HCT116 (cell line): ENCODE data around the gene DRAP1. TPM values are rescaled to one million over a fixed set of nuclear protein-coding genes. Genes with fewer than 3 reads are reported as not detected.

Experiments used
- ATAC-seq: fragments of 200-7000 bp; cut with Tn5 transposase; 2 replicates; pipeline ENCODE4 v1.9.1; 2020; ENCODE audit warnings: mild to moderate bottlenecking, moderate library complexity
- BruUV-seq: library from RNA; stranded (reverse); fragments of 400-500 nt; replicated peaks from 2 replicates; lab custom pipeline; 2021; lab: Mats Ljungman, UMichigan
- CTCF ChIA-PET: fragments of 300-600 bp; sonication (Branson Sonifier 250); formaldehyde crosslinking; loops from one replicate; lab custom pipeline; 2021; ENCODE audit warnings: antibody characterized with exemption; lab: Charles Lee
- POLR2A ChIA-PET: fragments of 300-600, 350-600 bp; sonication (Branson Sonifier 250); formaldehyde crosslinking; loops from one replicate; lab custom pipeline; 2021; ENCODE audit warnings: antibody characterized with exemption; lab: Charles Lee
- RAD21 ChIA-PET, 2 experiments: fragments of 300-600 bp; sonication (Branson Sonifier 250); formaldehyde crosslinking; loops; one replicate each; lab custom pipeline; 2023; ENCODE audit warnings: low total read pairs in 2 of 2; ENCODE audit not compliant: uncharacterized antibody in 2 of 2, unreplicated experiment in 2 of 2, low non-redundant PET in 1 of 2; lab: Charles Lee
- DNase-seq: peaks from one replicate; pipeline ENCODE4 v3.0.0-alpha.2; 2010; ENCODE audit warnings: low read depth, low spot score
- H2AFZ ChIP-seq: fragments of 200-600 bp; shearing (Covaris generic), sonication (generic); 2 replicates; pipeline ENCODE4 v1.6.1; 2017; ENCODE audit warnings: low read depth, mixed run types, mixed read lengths, antibody characterized with exemption, low read length; ENCODE audit not compliant: poor library complexity, severe bottlenecking
- H3K27ac ChIP-seq: 2 replicates; pipeline ENCODE4 v1.5.1; 2012; ENCODE audit warnings: low read depth, low read length
- H3K27me3 ChIP-seq: fragments of 200-600 bp; sonication (generic); 2 replicates; pipeline ENCODE4 v1.6.1; 2016; ENCODE audit warnings: mixed run types, low read length, mixed read lengths; ENCODE audit not compliant: insufficient read depth
- H3K36me3 ChIP-seq, 2 experiments: fragments of 200-500 bp in 1 of 2; fragments of 200-600 bp in 1 of 2; sonication (Bioruptor generic) in 1 of 2; sonication (generic) in 1 of 2; 2 replicates each; pipeline versions ENCODE4 v1.5.1 to v1.6.1; 2014 to 2016; ENCODE audit warnings: low read length in 2 of 2, inconsistent platforms in 1 of 2, mixed read lengths in 1 of 2, mixed run types in 1 of 2; ENCODE audit not compliant: insufficient read depth in 2 of 2, control insufficient read depth in 1 of 2
- H3K4me1 ChIP-seq, 2 experiments: fragments of 200-600 bp in 1 of 2; sonication (generic) in 1 of 2; 2 replicates each; pipeline versions ENCODE4 v1.5.1 to v1.6.1; 2012 to 2017; ENCODE audit warnings: low read length in 2 of 2, inconsistent platforms in 1 of 2, mild to moderate bottlenecking in 1 of 2, mixed read lengths in 1 of 2, mixed run types in 1 of 2, moderate library complexity in 1 of 2; ENCODE audit not compliant: insufficient read depth in 2 of 2, control insufficient read depth in 1 of 2
- H3K4me2 ChIP-seq: fragments of 200-600 bp; sonication (generic); 2 replicates; pipeline ENCODE4 v1.6.1; 2017; ENCODE audit warnings: mixed run types, low read length, mixed read lengths
- H3K4me3 ChIP-seq, 2 experiments: fragments of 200-600 bp in 1 of 2; sonication (generic) in 1 of 2; replicated peaks in 1 of 2; 2 replicates each; pipeline ENCODE4 v1.5.1; 2011 to 2016; ENCODE audit warnings: low read length in 2 of 2, control low read depth in 1 of 2, low read depth in 1 of 2, mild to moderate bottlenecking in 1 of 2, mixed read lengths in 1 of 2, mixed run types in 1 of 2
- H3K79me2 ChIP-seq: fragments of 200-600 bp; sonication (generic); 2 replicates; pipeline ENCODE4 v1.6.1; 2017; ENCODE audit warnings: mild to moderate bottlenecking, mixed run types, low read length, moderate library complexity, mixed read lengths; ENCODE audit not compliant: insufficient read depth
- H3K9ac ChIP-seq: fragments of 200-600 bp; sonication (generic); 2 replicates; pipeline ENCODE4 v1.6.1; 2016; ENCODE audit warnings: low read length, mixed read lengths
- H3K9me2 ChIP-seq: fragments of 200-600 bp; sonication (generic), shearing (Covaris generic); 2 replicates; pipeline ENCODE4 v1.6.1; 2017; ENCODE audit warnings: mixed run types, mild to moderate bottlenecking, moderate library complexity; ENCODE audit not compliant: insufficient read depth
- H3K9me3 ChIP-seq, 2 experiments: fragments of 200-500 bp in 1 of 2; fragments of 200-600 bp in 1 of 2; sonication (Bioruptor generic) in 1 of 2; sonication (generic) in 1 of 2; 2 replicates each; pipeline ENCODE4 v1.6.1; 2014 to 2017; ENCODE audit warnings: low read length in 2 of 2, mixed read lengths in 2 of 2, inconsistent platforms in 1 of 2, low read depth in 1 of 2, mild to moderate bottlenecking in 1 of 2, mixed run types in 1 of 2, moderate library complexity in 1 of 2; ENCODE audit not compliant: control insufficient read depth in 1 of 2, insufficient read depth in 1 of 2
- H4K20me1 ChIP-seq: fragments of 200-600 bp; sonication (generic), shearing (Covaris generic); 2 replicates; pipeline ENCODE4 v1.6.1; 2017; ENCODE audit warnings: mixed run types, mild to moderate bottlenecking, moderate library complexity; ENCODE audit not compliant: insufficient read depth
- EGR1 ChIP-seq: IDR thresholded peaks from 2 replicates; pipeline ENCODE4 v1.6.1; 2012; ENCODE audit warnings: low read depth
- ELF1 ChIP-seq: IDR thresholded peaks from 2 replicates; pipeline ENCODE4 v1.6.1; 2012; ENCODE audit warnings: low read depth, borderline replicate concordance
- EZH2phosphoT487 ChIP-seq: fragments of 200-600 bp; IDR thresholded peaks from 2 replicates; pipeline ENCODE4 v1.6.1; 2018; ENCODE audit warnings: antibody characterized with exemption, borderline replicate concordance
- JUND ChIP-seq: IDR thresholded peaks from 2 replicates; pipeline ENCODE4 v1.6.1; 2012
- MAX ChIP-seq: IDR thresholded peaks from 2 replicates; pipeline ENCODE4 v1.6.1; 2012
- POLR2A ChIP-seq: IDR thresholded peaks from 2 replicates; pipeline ENCODE4 v1.7.0; 2011; ENCODE audit warnings: borderline replicate concordance; ENCODE audit not compliant: insufficient read depth, insufficient read length; ENCODE audit errors: extremely low read depth
- RAD21 ChIP-seq: IDR thresholded peaks from 2 replicates; pipeline ENCODE4 v1.6.1; 2012; ENCODE audit warnings: low read depth, mild to moderate bottlenecking
- REST ChIP-seq: IDR thresholded peaks from 2 replicates; pipeline ENCODE4 v1.6.1; 2012; ENCODE audit warnings: low read depth
- SRF ChIP-seq: IDR thresholded peaks from 2 replicates; pipeline ENCODE4 v1.6.1; 2012; ENCODE audit warnings: low read depth
- intact Hi-C: fragments of 100-400 bp; cut with micrococcal nuclease; formaldehyde crosslinking; loops from 2 replicates; pipeline ENCODE4 v1.10.0; 2022
- total RNA-seq: library from RNA; stranded (reverse); gene quantifications from one replicate; pipeline ENCODE4 v1.2.1, GENCODE V29; 2021; ENCODE audit not compliant: unreplicated experiment
- TF ChIP-seq, protein P1 (sequence below): IDR thresholded peaks from 2 replicates; pipeline ENCODE4 v1.6.1; 2011; ENCODE audit warnings: mild to moderate bottlenecking, low read length, moderate library complexity; ENCODE audit not compliant: insufficient replicate concordance; ENCODE audit errors: extremely low read depth
- TF ChIP-seq, protein P2 (sequence below), 3 experiments: fragments of 200-600 bp in 1 of 3; sonication (generic) in 1 of 3; IDR thresholded peaks in 2 of 3; conservative IDR thresholded peaks in 1 of 3; 2 replicates each; pipeline ENCODE4 v1.5.1; 2012 to 2017; ENCODE audit warnings: low read depth in 2 of 3, low read length in 2 of 3, antibody characterized with exemption in 1 of 3, borderline replicate concordance in 1 of 3, control low read depth in 1 of 3, mild to moderate bottlenecking in 1 of 3, mixed read lengths in 1 of 3, mixed run types in 1 of 3, moderate library complexity in 1 of 3; ENCODE audit not compliant: insufficient read depth in 1 of 3

The DRAP1 gene
- total RNA-seq, 1 experiment from 2014 or later = 158 TPM

DNA sequence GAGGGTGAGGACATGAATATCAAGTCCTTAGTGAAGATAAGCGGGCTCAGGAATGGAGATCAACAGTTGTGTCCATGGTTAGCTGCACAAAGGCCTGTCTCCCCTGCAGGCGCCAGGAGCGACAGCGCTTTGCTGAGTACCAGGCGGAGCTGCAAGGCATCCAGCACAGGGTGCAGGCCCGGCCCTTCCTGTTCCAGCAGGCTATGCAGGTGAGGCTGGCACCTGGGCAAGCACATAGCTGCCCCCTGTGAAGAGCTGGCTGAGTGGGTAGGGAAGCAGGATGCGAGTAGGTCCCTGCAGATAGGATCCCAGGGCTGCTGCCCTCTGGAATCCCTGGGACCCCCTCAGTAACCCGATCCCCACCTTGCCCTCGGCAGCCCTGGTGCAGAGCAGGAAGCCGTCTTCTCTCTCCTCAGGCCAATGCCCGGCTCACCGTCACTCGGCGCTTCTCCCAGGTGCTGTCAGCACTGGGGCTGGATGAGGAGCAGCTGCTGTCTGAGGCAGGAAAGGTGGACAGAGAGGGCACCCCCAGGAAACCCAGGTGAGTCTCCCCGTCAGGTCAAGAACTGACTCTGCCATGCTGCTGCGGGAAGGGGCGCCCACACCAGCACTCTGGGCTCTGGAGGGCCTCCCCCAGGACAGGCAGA is 39.7 kb downstream of the DRAP1 start:
- Histone ChIP-seq H3K4me1 (peaks cover 8 to 21% of the 10 kb centered on the region in 2 experiments; a peak in 3 of 4 replicates), H4K20me1 (no peaks in the 10 kb centered on the region), H3K9ac (no peak overlapping the region), H3K27me3 (no peaks in the 10 kb centered on the region), H3K79me2 (peaks cover 23% of the 10 kb centered on the region), H2AFZ (no peak overlapping the region), H3K9me3 (no peaks in the 10 kb centered on the region), H3K36me3 (peaks cover 0 to 2% of the 10 kb centered on the region in 2 experiments; a peak in 2 of 4 replicates), H3K4me3 (no peak overlapping the region), H3K9me2 (no peaks in the 10 kb centered on the region), H3K27ac (no peak overlapping the region; the same call in 1 of the 2 replicates), H3K4me2 (no peak overlapping the region)
- ChIA-PET RAD21 (no interaction called here), POLR2A (no interaction called here), CTCF (interaction anchor here (0.5 kb wide), 1 partner anchor 189 kb away, joined by 4 read pairs; no protein-coding TSS in a partner anchor)
- DNase-seq = no peak
- intact Hi-C loops = no loop called here
- TF ChIP-seq POLR2A = no peak
- TF ChIP-seq, protein P1, sequence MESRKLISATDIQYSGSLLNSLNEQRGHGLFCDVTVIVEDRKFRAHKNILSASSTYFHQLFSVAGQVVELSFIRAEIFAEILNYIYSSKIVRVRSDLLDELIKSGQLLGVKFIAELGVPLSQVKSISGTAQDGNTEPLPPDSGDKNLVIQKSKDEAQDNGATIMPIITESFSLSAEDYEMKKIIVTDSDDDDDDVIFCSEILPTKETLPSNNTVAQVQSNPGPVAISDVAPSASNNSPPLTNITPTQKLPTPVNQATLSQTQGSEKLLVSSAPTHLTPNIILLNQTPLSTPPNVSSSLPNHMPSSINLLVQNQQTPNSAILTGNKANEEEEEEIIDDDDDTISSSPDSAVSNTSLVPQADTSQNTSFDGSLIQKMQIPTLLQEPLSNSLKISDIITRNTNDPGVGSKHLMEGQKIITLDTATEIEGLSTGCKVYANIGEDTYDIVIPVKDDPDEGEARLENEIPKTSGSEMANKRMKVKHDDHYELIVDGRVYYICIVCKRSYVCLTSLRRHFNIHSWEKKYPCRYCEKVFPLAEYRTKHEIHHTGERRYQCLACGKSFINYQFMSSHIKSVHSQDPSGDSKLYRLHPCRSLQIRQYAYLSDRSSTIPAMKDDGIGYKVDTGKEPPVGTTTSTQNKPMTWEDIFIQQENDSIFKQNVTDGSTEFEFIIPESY = no peak
- TF ChIP-seq, protein P2, sequence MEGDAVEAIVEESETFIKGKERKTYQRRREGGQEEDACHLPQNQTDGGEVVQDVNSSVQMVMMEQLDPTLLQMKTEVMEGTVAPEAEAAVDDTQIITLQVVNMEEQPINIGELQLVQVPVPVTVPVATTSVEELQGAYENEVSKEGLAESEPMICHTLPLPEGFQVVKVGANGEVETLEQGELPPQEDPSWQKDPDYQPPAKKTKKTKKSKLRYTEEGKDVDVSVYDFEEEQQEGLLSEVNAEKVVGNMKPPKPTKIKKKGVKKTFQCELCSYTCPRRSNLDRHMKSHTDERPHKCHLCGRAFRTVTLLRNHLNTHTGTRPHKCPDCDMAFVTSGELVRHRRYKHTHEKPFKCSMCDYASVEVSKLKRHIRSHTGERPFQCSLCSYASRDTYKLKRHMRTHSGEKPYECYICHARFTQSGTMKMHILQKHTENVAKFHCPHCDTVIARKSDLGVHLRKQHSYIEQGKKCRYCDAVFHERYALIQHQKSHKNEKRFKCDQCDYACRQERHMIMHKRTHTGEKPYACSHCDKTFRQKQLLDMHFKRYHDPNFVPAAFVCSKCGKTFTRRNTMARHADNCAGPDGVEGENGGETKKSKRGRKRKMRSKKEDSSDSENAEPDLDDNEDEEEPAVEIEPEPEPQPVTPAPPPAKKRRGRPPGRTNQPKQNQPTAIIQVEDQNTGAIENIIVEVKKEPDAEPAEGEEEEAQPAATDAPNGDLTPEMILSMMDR (IDR thresholded peaks at IDR 0.05 in 2 of 3, conservative IDR thresholded peaks at IDR 0.05 in 1 of 3; ENCODE audit: borderline replicate concordance in 1 of 3, insufficient read depth in 1 of 3, low read depth in 2 of 3, low read length in 2 of 3) = no peak
- TF ChIP-seq MAX = no peak
- TF ChIP-seq ELF1 = no peak
- no peak for TF ChIP-seq RAD21
- no peak for TF ChIP-seq REST
- no peak for TF ChIP-seq JUND
- no peak for TF ChIP-seq SRF
- no peak for TF ChIP-seq EGR1
- no peak for TF ChIP-seq EZH2phosphoT487
- BruUV-seq = no TSS peak
- no peak for ATAC-seq
